HCT116 (cell line): ENCODE measurements around the gene MOGAT3. TPM values are rescaled to one million over a fixed set of nuclear protein-coding genes. Genes with fewer than 3 reads are reported as not detected.
A peak's percentile ranks its signal among the peaks of the same experiment; 100 is the strongest.

Source experiments
- ATAC-seq: fragments of 200-7000 bp; cut with Tn5 transposase; 2 replicates; pipeline ENCODE4 v1.9.1; 2020; ENCODE audit warnings: mild to moderate bottlenecking, moderate library complexity
- BruUV-seq: library from RNA; stranded (reverse); fragments of 400-500 nt; replicated peaks from 2 replicates; lab custom pipeline; 2021; lab: Mats Ljungman, UMichigan
- CTCF ChIA-PET: fragments of 300-600 bp; sonication (Branson Sonifier 250); formaldehyde crosslinking; loops from one replicate; lab custom pipeline; 2021; ENCODE audit warnings: antibody characterized with exemption; lab: Charles Lee
- POLR2A ChIA-PET: fragments of 300-600, 350-600 bp; sonication (Branson Sonifier 250); formaldehyde crosslinking; loops from one replicate; lab custom pipeline; 2021; ENCODE audit warnings: antibody characterized with exemption; lab: Charles Lee
- RAD21 ChIA-PET, 2 experiments: fragments of 300-600 bp; sonication (Branson Sonifier 250); formaldehyde crosslinking; loops; one replicate each; lab custom pipeline; 2023; ENCODE audit warnings: low total read pairs in 2 of 2; ENCODE audit not compliant: uncharacterized antibody in 2 of 2, unreplicated experiment in 2 of 2, low non-redundant PET in 1 of 2; lab: Charles Lee
- DNase-seq: peaks from one replicate; pipeline ENCODE4 v3.0.0-alpha.2; 2010; ENCODE audit warnings: low read depth, low spot score
- H2AFZ ChIP-seq: fragments of 200-600 bp; shearing (Covaris generic), sonication (generic); 2 replicates; pipeline ENCODE4 v1.6.1; 2017; ENCODE audit warnings: low read depth, mixed run types, mixed read lengths, antibody characterized with exemption, low read length; ENCODE audit not compliant: poor library complexity, severe bottlenecking
- H3K27ac ChIP-seq: 2 replicates; pipeline ENCODE4 v1.5.1; 2012; ENCODE audit warnings: low read depth, low read length
- H3K27me3 ChIP-seq: fragments of 200-600 bp; sonication (generic); 2 replicates; pipeline ENCODE4 v1.6.1; 2016; ENCODE audit warnings: mixed run types, low read length, mixed read lengths; ENCODE audit not compliant: insufficient read depth
- H3K36me3 ChIP-seq, 2 experiments: fragments of 200-500 bp in 1 of 2; fragments of 200-600 bp in 1 of 2; sonication (Bioruptor generic) in 1 of 2; sonication (generic) in 1 of 2; 2 replicates each; pipeline versions ENCODE4 v1.5.1 to v1.6.1; 2014 to 2016; ENCODE audit warnings: low read length in 2 of 2, inconsistent platforms in 1 of 2, mixed read lengths in 1 of 2, mixed run types in 1 of 2; ENCODE audit not compliant: insufficient read depth in 2 of 2, control insufficient read depth in 1 of 2
- H3K4me1 ChIP-seq, 2 experiments: fragments of 200-600 bp in 1 of 2; sonication (generic) in 1 of 2; 2 replicates each; pipeline versions ENCODE4 v1.5.1 to v1.6.1; 2012 to 2017; ENCODE audit warnings: low read length in 2 of 2, inconsistent platforms in 1 of 2, mild to moderate bottlenecking in 1 of 2, mixed read lengths in 1 of 2, mixed run types in 1 of 2, moderate library complexity in 1 of 2; ENCODE audit not compliant: insufficient read depth in 2 of 2, control insufficient read depth in 1 of 2
- H3K4me2 ChIP-seq: fragments of 200-600 bp; sonication (generic); 2 replicates; pipeline ENCODE4 v1.6.1; 2017; ENCODE audit warnings: mixed run types, low read length, mixed read lengths
- H3K4me3 ChIP-seq, 2 experiments: fragments of 200-600 bp in 1 of 2; sonication (generic) in 1 of 2; replicated peaks in 1 of 2; 2 replicates each; pipeline ENCODE4 v1.5.1; 2011 to 2016; ENCODE audit warnings: low read length in 2 of 2, control low read depth in 1 of 2, low read depth in 1 of 2, mild to moderate bottlenecking in 1 of 2, mixed read lengths in 1 of 2, mixed run types in 1 of 2
- H3K79me2 ChIP-seq: fragments of 200-600 bp; sonication (generic); 2 replicates; pipeline ENCODE4 v1.6.1; 2017; ENCODE audit warnings: mild to moderate bottlenecking, mixed run types, low read length, moderate library complexity, mixed read lengths; ENCODE audit not compliant: insufficient read depth
- H3K9ac ChIP-seq: fragments of 200-600 bp; sonication (generic); 2 replicates; pipeline ENCODE4 v1.6.1; 2016; ENCODE audit warnings: low read length, mixed read lengths
- H3K9me2 ChIP-seq: fragments of 200-600 bp; sonication (generic), shearing (Covaris generic); 2 replicates; pipeline ENCODE4 v1.6.1; 2017; ENCODE audit warnings: mixed run types, mild to moderate bottlenecking, moderate library complexity; ENCODE audit not compliant: insufficient read depth
- H3K9me3 ChIP-seq, 2 experiments: fragments of 200-500 bp in 1 of 2; fragments of 200-600 bp in 1 of 2; sonication (Bioruptor generic) in 1 of 2; sonication (generic) in 1 of 2; 2 replicates each; pipeline ENCODE4 v1.6.1; 2014 to 2017; ENCODE audit warnings: low read length in 2 of 2, mixed read lengths in 2 of 2, inconsistent platforms in 1 of 2, low read depth in 1 of 2, mild to moderate bottlenecking in 1 of 2, mixed run types in 1 of 2, moderate library complexity in 1 of 2; ENCODE audit not compliant: control insufficient read depth in 1 of 2, insufficient read depth in 1 of 2
- H4K20me1 ChIP-seq: fragments of 200-600 bp; sonication (generic), shearing (Covaris generic); 2 replicates; pipeline ENCODE4 v1.6.1; 2017; ENCODE audit warnings: mixed run types, mild to moderate bottlenecking, moderate library complexity; ENCODE audit not compliant: insufficient read depth
- CBX3 ChIP-seq: IDR thresholded peaks from 2 replicates; pipeline ENCODE4 v1.6.1; 2012; ENCODE audit warnings: low read depth
- EGR1 ChIP-seq: IDR thresholded peaks from 2 replicates; pipeline ENCODE4 v1.6.1; 2012; ENCODE audit warnings: low read depth
- EZH2 ChIP-seq: fragments of 200-600 bp; sonication (generic); IDR thresholded peaks from 2 replicates; pipeline ENCODE4 v1.6.1; 2017; ENCODE audit warnings: antibody characterized with exemption, mixed run types
- EZH2phosphoT487 ChIP-seq: fragments of 200-600 bp; IDR thresholded peaks from 2 replicates; pipeline ENCODE4 v1.6.1; 2018; ENCODE audit warnings: antibody characterized with exemption, borderline replicate concordance
- JUND ChIP-seq: IDR thresholded peaks from 2 replicates; pipeline ENCODE4 v1.6.1; 2012
- POLR2AphosphoS5 ChIP-seq: IDR thresholded peaks from 2 replicates; pipeline ENCODE4 v1.6.1; 2011; ENCODE audit warnings: mild to moderate bottlenecking, low read depth, low read length, moderate library complexity
- RAD21 ChIP-seq: IDR thresholded peaks from 2 replicates; pipeline ENCODE4 v1.6.1; 2012; ENCODE audit warnings: low read depth, mild to moderate bottlenecking
- SP1 ChIP-seq: IDR thresholded peaks from 2 replicates; pipeline ENCODE4 v1.6.1; 2012; ENCODE audit warnings: low read depth
- SRF ChIP-seq: IDR thresholded peaks from 2 replicates; pipeline ENCODE4 v1.6.1; 2012; ENCODE audit warnings: low read depth
- YY1 ChIP-seq: IDR thresholded peaks from 2 replicates; pipeline ENCODE4 v1.6.1; 2011; ENCODE audit warnings: low read length, low read depth, moderate library complexity, mild to moderate bottlenecking; ENCODE audit not compliant: insufficient replicate concordance; ENCODE audit errors: extremely low read depth
- ZFX ChIP-seq: fragments of 450-650 bp; IDR thresholded peaks from 2 replicates; pipeline ENCODE4 v1.6.1; 2017
- ZNF274 ChIP-seq: fragments of 200-500 bp; sonication (Bioruptor generic); IDR thresholded peaks from 2 replicates; pipeline ENCODE4 v1.6.1; 2014; ENCODE audit warnings: mild to moderate bottlenecking, low read depth, low read length, inconsistent platforms
- intact Hi-C: fragments of 100-400 bp; cut with micrococcal nuclease; formaldehyde crosslinking; loops from 2 replicates; pipeline ENCODE4 v1.10.0; 2022
- total RNA-seq: library from RNA; stranded (reverse); gene quantifications from one replicate; pipeline ENCODE4 v1.2.1, GENCODE V29; 2021; ENCODE audit not compliant: unreplicated experiment
- TF ChIP-seq, protein P1 (sequence below), 3 experiments: fragments of 200-600 bp in 1 of 3; sonication (generic) in 1 of 3; IDR thresholded peaks in 2 of 3; conservative IDR thresholded peaks in 1 of 3; 2 replicates each; pipeline ENCODE4 v1.5.1; 2012 to 2017; ENCODE audit warnings: low read depth in 2 of 3, low read length in 2 of 3, antibody characterized with exemption in 1 of 3, borderline replicate concordance in 1 of 3, control low read depth in 1 of 3, mild to moderate bottlenecking in 1 of 3, mixed read lengths in 1 of 3, mixed run types in 1 of 3, moderate library complexity in 1 of 3; ENCODE audit not compliant: insufficient read depth in 1 of 3
- TF ChIP-seq, protein P2 (sequence below): IDR thresholded peaks from 2 replicates; pipeline ENCODE4 v1.6.1; 2012

MOGAT3 gene
- total RNA-seq, 1 experiment from 2014 or later = not detected

DNA sequence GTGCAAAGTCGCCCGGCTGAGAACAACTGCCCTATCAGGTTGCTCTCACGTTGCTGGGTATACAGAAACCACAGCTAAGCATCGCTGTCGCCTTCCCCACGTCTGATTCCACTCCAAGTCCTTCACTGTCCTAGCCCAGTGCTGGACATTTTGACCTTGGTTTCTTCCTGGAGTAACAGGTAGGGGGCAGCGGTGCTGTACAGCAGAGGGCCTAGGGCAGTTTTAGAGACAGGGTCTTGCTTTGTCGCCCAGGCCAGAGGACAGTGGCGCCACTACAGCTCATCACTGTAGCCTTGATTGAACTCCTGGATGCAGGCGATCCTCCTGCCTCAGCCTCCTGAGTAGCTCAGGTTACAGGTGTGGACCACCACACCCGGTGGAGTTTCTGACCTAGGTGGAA lies 34.2 kb upstream of the MOGAT3 start:
- intact Hi-C loops = no loop called here
- DNase-seq = no peak
- ChIA-PET CTCF (interaction anchor here (1.9 kb wide), 1 partner anchor 9 kb away, joined by 7 read pairs; no protein-coding TSS in a partner anchor), RAD21 (no interaction called here), POLR2A (no interaction called here)
- no peaks in the 10 kb centered on the region for H3K27me3 ChIP-seq
- no TSS peak for BruUV-seq
- H4K20me1 ChIP-seq = no peaks in the 10 kb centered on the region
- no peak overlapping the region for H3K27ac ChIP-seq
- H3K36me3 ChIP-seq = peaks cover 0 to 4% of the 10 kb centered on the region in 2 experiments; a peak in 1 of 4 replicates
- no peaks in the 10 kb centered on the region for H3K79me2 ChIP-seq
- no peak; the same call in 1 of the 2 replicates for ATAC-seq
- H2AFZ ChIP-seq = no peak overlapping the region
- no peak overlapping the region for H3K4me3 ChIP-seq
- peaks cover 7 to 20% of the 10 kb centered on the region in 2 experiments for H3K4me1 ChIP-seq
- TF ChIP-seq JUND = no peak
- TF ChIP-seq, protein P1, sequence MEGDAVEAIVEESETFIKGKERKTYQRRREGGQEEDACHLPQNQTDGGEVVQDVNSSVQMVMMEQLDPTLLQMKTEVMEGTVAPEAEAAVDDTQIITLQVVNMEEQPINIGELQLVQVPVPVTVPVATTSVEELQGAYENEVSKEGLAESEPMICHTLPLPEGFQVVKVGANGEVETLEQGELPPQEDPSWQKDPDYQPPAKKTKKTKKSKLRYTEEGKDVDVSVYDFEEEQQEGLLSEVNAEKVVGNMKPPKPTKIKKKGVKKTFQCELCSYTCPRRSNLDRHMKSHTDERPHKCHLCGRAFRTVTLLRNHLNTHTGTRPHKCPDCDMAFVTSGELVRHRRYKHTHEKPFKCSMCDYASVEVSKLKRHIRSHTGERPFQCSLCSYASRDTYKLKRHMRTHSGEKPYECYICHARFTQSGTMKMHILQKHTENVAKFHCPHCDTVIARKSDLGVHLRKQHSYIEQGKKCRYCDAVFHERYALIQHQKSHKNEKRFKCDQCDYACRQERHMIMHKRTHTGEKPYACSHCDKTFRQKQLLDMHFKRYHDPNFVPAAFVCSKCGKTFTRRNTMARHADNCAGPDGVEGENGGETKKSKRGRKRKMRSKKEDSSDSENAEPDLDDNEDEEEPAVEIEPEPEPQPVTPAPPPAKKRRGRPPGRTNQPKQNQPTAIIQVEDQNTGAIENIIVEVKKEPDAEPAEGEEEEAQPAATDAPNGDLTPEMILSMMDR (IDR thresholded peaks at IDR 0.05 in 2 of 3, conservative IDR thresholded peaks at IDR 0.05 in 1 of 3; ENCODE audit: borderline replicate concordance in 1 of 3, insufficient read depth in 1 of 3, low read depth in 2 of 3, low read length in 2 of 3) = peak in 2 of 3 experiments; percentile 54 to 58; a peak in 4 of 6 replicates
- H3K9me3 ChIP-seq = no peaks in the 10 kb centered on the region
- H3K9me2 ChIP-seq = no peaks in the 10 kb centered on the region
- H3K4me2 ChIP-seq = no peak overlapping the region
- no peak overlapping the region for H3K9ac ChIP-seq

DNA sequence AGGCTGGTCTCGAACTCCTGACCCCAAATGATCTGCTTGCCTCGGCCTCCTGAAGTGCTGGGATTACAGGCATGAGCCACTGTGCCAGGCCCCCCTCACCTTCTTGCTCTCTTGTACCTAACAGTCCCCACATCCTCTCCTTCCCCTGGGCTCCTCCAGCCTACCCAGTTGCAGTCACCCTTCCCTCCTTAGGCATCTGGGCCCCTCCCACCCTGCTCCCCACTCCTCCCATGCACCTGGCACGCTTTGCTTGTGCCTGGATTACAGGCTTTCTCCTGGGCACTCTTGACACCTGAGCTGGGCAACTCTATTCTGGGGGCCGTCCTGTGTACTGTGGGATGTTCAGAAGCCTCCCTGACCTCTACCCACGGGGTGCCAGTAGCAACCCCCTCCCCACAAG lies 33.8 kb upstream of the MOGAT3 start:
- BruUV-seq = no TSS peak
- Histone ChIP-seq H3K4me1 (peaks cover 7 to 20% of the 10 kb centered on the region in 2 experiments), H2AFZ (no peak overlapping the region)
- no peak for TF ChIP-seq ZFX
- no peak for TF ChIP-seq YY1
- no peak for TF ChIP-seq CBX3
- TF ChIP-seq, protein P2, sequence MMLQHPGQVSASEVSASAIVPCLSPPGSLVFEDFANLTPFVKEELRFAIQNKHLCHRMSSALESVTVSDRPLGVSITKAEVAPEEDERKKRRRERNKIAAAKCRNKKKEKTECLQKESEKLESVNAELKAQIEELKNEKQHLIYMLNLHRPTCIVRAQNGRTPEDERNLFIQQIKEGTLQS = no peak
- TF ChIP-seq POLR2AphosphoS5 = no peak
- TF ChIP-seq EZH2phosphoT487 = no peak
- no peak for TF ChIP-seq EGR1
- no peak for TF ChIP-seq SP1
- TF ChIP-seq SRF = no peak
- no peak for TF ChIP-seq RAD21
- TF ChIP-seq EZH2 = no peak
- TF ChIP-seq ZNF274 = no peak
- TF ChIP-seq, all 23 proteins: peak for 0
- Histone ChIP-seq H3K79me2 (no peaks in the 10 kb centered on the region), H3K4me2 (no peak overlapping the region), H3K27ac (no peak overlapping the region), H3K9me2 (no peaks in the 10 kb centered on the region), H3K9ac (no peak overlapping the region), H3K27me3 (no peaks in the 10 kb centered on the region), H4K20me1 (no peaks in the 10 kb centered on the region), H3K4me3 (no peak overlapping the region), H3K36me3 (no peaks in the 10 kb centered on the region; a peak in 1 of 4 replicates), H3K9me3 (no peaks in the 10 kb centered on the region)
- ChIA-PET RAD21 (no interaction called here), CTCF (interaction anchor here (1.9 kb wide), 1 partner anchor 9 kb away, joined by 7 read pairs; no protein-coding TSS in a partner anchor), POLR2A (no interaction called here)
- intact Hi-C loops = no loop called here
- DNase-seq (no peak), ATAC-seq (no peak)
